ENCODE data around the gene SLC16A7.

DNA sequence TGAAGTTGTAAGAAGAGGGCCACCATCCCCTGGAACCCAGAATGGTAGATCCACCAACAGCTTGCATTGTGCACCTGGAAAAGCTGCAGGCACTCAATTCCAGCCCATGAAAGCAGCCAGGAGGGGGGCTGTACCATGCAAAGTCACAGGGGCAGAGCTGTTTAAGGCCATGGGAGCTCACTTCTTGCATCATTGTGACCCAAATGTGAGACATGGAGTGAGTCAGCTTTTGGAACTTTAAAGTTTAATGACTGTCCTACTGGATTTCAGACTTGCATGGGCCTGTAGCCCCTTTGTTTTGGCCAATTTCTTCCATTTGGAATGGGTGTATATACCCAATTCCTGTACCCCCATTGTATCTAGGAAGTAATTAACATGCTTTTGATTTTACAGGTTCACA, 50.8 kb downstream of the SLC16A7 start:
- TF ChIP-seq, protein P1, sequence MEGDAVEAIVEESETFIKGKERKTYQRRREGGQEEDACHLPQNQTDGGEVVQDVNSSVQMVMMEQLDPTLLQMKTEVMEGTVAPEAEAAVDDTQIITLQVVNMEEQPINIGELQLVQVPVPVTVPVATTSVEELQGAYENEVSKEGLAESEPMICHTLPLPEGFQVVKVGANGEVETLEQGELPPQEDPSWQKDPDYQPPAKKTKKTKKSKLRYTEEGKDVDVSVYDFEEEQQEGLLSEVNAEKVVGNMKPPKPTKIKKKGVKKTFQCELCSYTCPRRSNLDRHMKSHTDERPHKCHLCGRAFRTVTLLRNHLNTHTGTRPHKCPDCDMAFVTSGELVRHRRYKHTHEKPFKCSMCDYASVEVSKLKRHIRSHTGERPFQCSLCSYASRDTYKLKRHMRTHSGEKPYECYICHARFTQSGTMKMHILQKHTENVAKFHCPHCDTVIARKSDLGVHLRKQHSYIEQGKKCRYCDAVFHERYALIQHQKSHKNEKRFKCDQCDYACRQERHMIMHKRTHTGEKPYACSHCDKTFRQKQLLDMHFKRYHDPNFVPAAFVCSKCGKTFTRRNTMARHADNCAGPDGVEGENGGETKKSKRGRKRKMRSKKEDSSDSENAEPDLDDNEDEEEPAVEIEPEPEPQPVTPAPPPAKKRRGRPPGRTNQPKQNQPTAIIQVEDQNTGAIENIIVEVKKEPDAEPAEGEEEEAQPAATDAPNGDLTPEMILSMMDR (IDR thresholded peaks at IDR 0.05) = no peak
- TF ChIP-seq POLR2A (IDR thresholded peaks at IDR 0.05) (no peak), POLR2AphosphoS5 (IDR thresholded peaks at IDR 0.05; ENCODE audit: insufficient read depth in 1 of 2, low read depth in 1 of 2) (no peak)

All from vagina (tissue), 2 donors.